Lower leg skin (tissue), 3 donors: Measurements from ENCODE around the gene CORO2A.

Source experiments
- CTCF ChIP-seq, 3 donors: fragments of 450-650 bp; IDR thresholded peaks; one replicate each; pipeline ENCODE4 v1.5.1; 2016; ENCODE audit warnings: antibody characterized with exemption in 3 of 3, mild to moderate bottlenecking in 3 of 3, moderate library complexity in 2 of 3
- POLR2A ChIP-seq, 2 donors: fragments of 450-650 bp; IDR thresholded peaks; one replicate each; pipeline ENCODE4 v1.6.1; 2016 to 2017; ENCODE audit warnings: antibody characterized with exemption in 2 of 2, mild to moderate bottlenecking in 1 of 2, moderate library complexity in 1 of 2

GRCh38 chr9:98128316-98128715 is 64.1 kb downstream of the CORO2A start:
- TF ChIP-seq CTCF (IDR thresholded peaks at IDR 0.05) (no peak), POLR2A (IDR thresholded peaks at IDR 0.05) (no peak)
